Coronary artery (tissue), 2 donors: ENCODE data around the gene MYORG.

Experiments
- DNase-seq: peaks from one replicate; pipeline ENCODE4 v3.0.0-alpha.2; 2017; ENCODE audit warnings: low spot score
- H3K27ac ChIP-seq, 2 donors: fragments of 200-600 bp; sonication (generic); one replicate each; pipeline ENCODE4 v1.5.1; 2016 to 2019
- H3K4me3 ChIP-seq: fragments of 200-600 bp; sonication (generic); 2 replicates; pipeline ENCODE4 v1.5.1; 2016; ENCODE audit warnings: mild to moderate bottlenecking, moderate library complexity
- CTCF ChIP-seq: fragments of 200-600 bp; sonication (generic); IDR thresholded peaks from one replicate; pipeline ENCODE4 v1.5.1; 2019; ENCODE audit warnings: antibody characterized with exemption

Gene MYORG

GRCh38 chr9:34408173-34408572 lies 31.5 kb upstream of the MYORG start:
- H3K4me3 ChIP-seq, result no peak overlapping the region
- no peak for DNase-seq
- TF ChIP-seq CTCF, result no peak
- no peak overlapping the region for H3K27ac ChIP-seq

- DNase-seq, result no peak
- Histone ChIP-seq H3K27ac (no peak overlapping the region), H3K4me3 (no peak overlapping the region)
- no peak for TF ChIP-seq CTCF
Measured at GRCh38 chr9:34406219-34406618, 29.5 kb upstream of the MYORG start.

GRCh38 chr9:34405719-34406118 lies 29.0 kb upstream of the MYORG start:
- Histone ChIP-seq H3K4me3 (no peak overlapping the region), H3K27ac (no peak overlapping the region)
- DNase-seq, result no peak
- TF ChIP-seq CTCF, result no peak

GRCh38 chr9:34403554-34404380 lies 27.1 kb upstream of the MYORG start:
- no peak for DNase-seq
- no peak overlapping the region for H3K27ac ChIP-seq
- TF ChIP-seq CTCF, result peak; percentile 73
- H3K4me3 ChIP-seq, result no peak overlapping the region

GRCh38 chr9:34400686-34401602 lies 24.2 kb upstream of the MYORG start:
- H3K27ac ChIP-seq, result no peak overlapping the region
- no peak overlapping the region for H3K4me3 ChIP-seq
- no peak for DNase-seq
- no peak for TF ChIP-seq CTCF

GRCh38 chr9:34400275-34400674 lies 23.6 kb upstream of the MYORG start:
- H3K27ac ChIP-seq, result no peak overlapping the region
- no peak overlapping the region for H3K4me3 ChIP-seq
- TF ChIP-seq CTCF, result no peak
- DNase-seq, result no peak
